IMR-90 (cell line): Measurements from ENCODE around the gene TGFB1.

Experiments used
- CTCF ChIP-seq: conservative IDR thresholded peaks from 2 replicates; pipeline ENCODE4 v1.5.1; 2012; ENCODE audit warnings: mild to moderate bottlenecking, low read depth, low read length, improper control_type of control experiment
- POLR2A ChIP-seq: IDR thresholded peaks from 2 replicates; pipeline ENCODE4 v1.6.1; 2012; ENCODE audit warnings: mild to moderate bottlenecking, low read depth, low read length
- RFX5 ChIP-seq: IDR thresholded peaks from 2 replicates; pipeline ENCODE4 v1.8.0; 2012; ENCODE audit warnings: low read depth, mild to moderate bottlenecking, low read length, moderate library complexity
- SMC3 ChIP-seq: fragments of 150-350 bp; IDR thresholded peaks from 2 replicates; pipeline ENCODE4 v1.6.1; 2016; ENCODE audit warnings: low read depth, mild to moderate bottlenecking, antibody characterized with exemption, low read length, moderate library complexity
- USF2 ChIP-seq: fragments of 150-350 bp; IDR thresholded peaks from 2 replicates; pipeline ENCODE4 v1.6.1; 2017; ENCODE audit warnings: mild to moderate bottlenecking, antibody characterized with exemption, low read length, low read depth

GRCh38 chr19:41339936-41340335 lies 13.8 kb downstream of the TGFB1 start:
- TF ChIP-seq CTCF (no peak), SMC3 (no peak), POLR2A (no peak), USF2 (no peak), RFX5 (no peak)
